Fibroblast of the aortic adventitia (primary cell): ENCODE results near the gene GNS. TPM values are rescaled to one million over a fixed set of nuclear protein-coding genes. Genes with fewer than 3 reads are reported as not detected.
A peak's percentile ranks its signal among the peaks of the same experiment; 100 is the strongest.
"Not testable (repeated sequence)": the region's sequence is repeated elsewhere in the genome, so short reads cannot be mapped to it uniquely, and the experiment has no call there.

ENCODE experiments used
- DNase-seq: peaks from one replicate; pipeline ENCODE4 v3.0.0-alpha.2; 2010; ENCODE audit warnings: low read depth
- H3K4me3 ChIP-seq: 2 replicates; pipeline ENCODE4 v1.5.1; 2011; ENCODE audit warnings: low read depth, mild to moderate bottlenecking, control low read depth, low read length, moderate library complexity
- CTCF ChIP-seq: IDR thresholded peaks from 2 replicates; pipeline ENCODE4 v1.5.1; 2011; ENCODE audit warnings: mild to moderate bottlenecking, low read length, control low read depth, inconsistent platforms; ENCODE audit not compliant: insufficient read depth
- total RNA-seq: library from RNA; depleted of rRNA; stranded (reverse); fragments of >200 nt; gene quantifications from 2 replicates; pipeline ENCODE4 v1.2.3, GENCODE V29; 2012; ENCODE audit warnings: low replicate concordance

Gene GNS
- 162 and 166 TPM in 2 replicates for total RNA-seq

- H3K4me3 ChIP-seq = peak within 1 kb of the TSS; percentile 92
- DNase-seq = peak; percentile 90
- TF ChIP-seq CTCF = no peak
Measured at GRCh38 chr12:64759035-64759894, at the start of gene GNS. TSS of gene GNS (minus strand) at chr12:64759406. CDS start at chr12:64759276, 130 bp downstream.

GRCh38 chr12:64808110-64808509, 48.9 kb upstream of the GNS start:
- DNase-seq = no peak
- no peak for TF ChIP-seq CTCF
- H3K4me3 ChIP-seq = no peak overlapping the region

GRCh38 chr12:64806593-64807460, 47.6 kb upstream of the GNS start:
- no peak for DNase-seq
- no peak overlapping the region for H3K4me3 ChIP-seq
- no peak for TF ChIP-seq CTCF

GRCh38 chr12:64806173-64806572, 47.0 kb upstream of the GNS start:
- TF ChIP-seq CTCF = no peak
- no peak overlapping the region for H3K4me3 ChIP-seq
- no peak for DNase-seq

- TF ChIP-seq CTCF = peak; percentile 92
- peak; percentile 32 for DNase-seq
- not testable (repeated sequence) for H3K4me3 ChIP-seq
Measured at GRCh38 chr12:64802180-64802775, 43.1 kb upstream of the GNS start.

- DNase-seq = no peak
- peak; percentile 12 for TF ChIP-seq CTCF
- no peak overlapping the region for H3K4me3 ChIP-seq
Measured at GRCh38 chr12:64801381-64801780, 42.2 kb upstream of the GNS start.
